Neural cell (in vitro differentiated cells): ENCODE data around the gene SVBP. TPM values are rescaled to one million over a fixed set of nuclear protein-coding genes. Genes with fewer than 3 reads are reported as not detected.

ENCODE experiments used
- H2AFZ ChIP-seq: fragments of 200-600, 300-800 bp; sonication (generic), shearing (Covaris generic); 2 replicates; pipeline ENCODE4 v1.6.0; 2014; ENCODE audit warnings: low read depth, mild to moderate bottlenecking, antibody characterized with exemption, low read length, moderate library complexity
- H3F3A ChIP-seq: fragments of 200-600 bp; shearing (Covaris generic); 2 replicates; pipeline ENCODE4 v1.6.1; 2016; ENCODE audit warnings: mild to moderate bottlenecking, moderate library complexity, mixed read lengths, antibody characterized with exemption, low read length; ENCODE audit not compliant: insufficient read depth, poor library complexity, severe bottlenecking
- H3K27ac ChIP-seq: fragments of 200-600, 300-800 bp; sonication (generic), shearing (Covaris generic); 2 replicates; pipeline ENCODE4 v1.5.1; 2014; ENCODE audit warnings: mild to moderate bottlenecking, low read length, moderate library complexity
- H3K27me3 ChIP-seq: fragments of 300-800, 200-600 bp; sonication (generic), shearing (Covaris generic); 2 replicates; pipeline ENCODE4 v1.6.0; 2014; ENCODE audit warnings: mild to moderate bottlenecking, low read depth, low read length, moderate library complexity; ENCODE audit not compliant: insufficient read depth
- H3K36me3 ChIP-seq: fragments of 300-800, 200-600 bp; sonication (generic), shearing (Covaris generic); 2 replicates; pipeline ENCODE4 v1.5.1; 2014; ENCODE audit warnings: mild to moderate bottlenecking, antibody characterized with exemption, low read length, moderate library complexity; ENCODE audit not compliant: insufficient read depth
- H3K4me2 ChIP-seq: fragments of 300-800, 200-600 bp; sonication (generic), shearing (Covaris generic); 2 replicates; pipeline ENCODE4 v1.6.0; 2014; ENCODE audit warnings: mild to moderate bottlenecking, low read length
- H3K4me3 ChIP-seq: fragments of 300-800, 200-600 bp; sonication (generic), shearing (Covaris generic); 2 replicates; pipeline ENCODE4 v1.5.1; 2014; ENCODE audit warnings: mild to moderate bottlenecking, low read length, moderate library complexity
- H3K79me2 ChIP-seq: fragments of 200-600 bp; shearing (Covaris generic); replicated peaks from 2 replicates; pipeline ENCODE4 v1.6.0; 2014; ENCODE audit warnings: mild to moderate bottlenecking, low read length, moderate library complexity; ENCODE audit not compliant: insufficient read depth
- H3K9ac ChIP-seq: fragments of 300-800, 200-600 bp; sonication (generic), shearing (Covaris generic); 2 replicates; pipeline ENCODE4 v1.6.1; 2016; ENCODE audit warnings: mild to moderate bottlenecking, low read length, mixed read lengths
- H3K9me2 ChIP-seq: fragments of 200-600 bp; shearing (Covaris generic); 2 replicates; pipeline ENCODE4 v1.6.1; 2016; ENCODE audit warnings: mild to moderate bottlenecking, low read length, mixed read lengths; ENCODE audit not compliant: insufficient read depth
- H3K9me3 ChIP-seq: fragments of 200-600, 300-800 bp; sonication (generic), shearing (Covaris generic); 2 replicates; pipeline ENCODE4 v1.6.1; 2016; ENCODE audit warnings: mild to moderate bottlenecking, mixed run types, low read length, moderate library complexity, mixed read lengths
- H4K20me1 ChIP-seq: fragments of 200-600 bp; shearing (Covaris generic); 2 replicates; pipeline ENCODE4 v1.6.1; 2016; ENCODE audit warnings: mild to moderate bottlenecking, mixed run types; ENCODE audit not compliant: insufficient read depth
- EP300 ChIP-seq: fragments of 450-650 bp; conservative IDR thresholded peaks from 2 replicates; pipeline ENCODE4 v1.6.1; 2014; ENCODE audit warnings: antibody characterized with exemption, mild to moderate bottlenecking, moderate library complexity; ENCODE audit not compliant: poor library complexity, severe bottlenecking
- EZH2 ChIP-seq: fragments of 200-600, 300-800 bp; shearing (Covaris generic), sonication (generic); IDR thresholded peaks from 2 replicates; pipeline ENCODE4 v1.6.1; 2014; ENCODE audit warnings: antibody characterized with exemption, low read length, borderline replicate concordance, mild to moderate bottlenecking; ENCODE audit not compliant: insufficient read depth, poor library complexity, severe bottlenecking
- MXI1 ChIP-seq: fragments of 450-650 bp; conservative IDR thresholded peaks from 2 replicates; pipeline ENCODE4 v1.6.1; 2014; ENCODE audit warnings: antibody characterized with exemption, mild to moderate bottlenecking; ENCODE audit not compliant: poor library complexity, severe bottlenecking
- POLR2AphosphoS5 ChIP-seq: IDR thresholded peaks from 2 replicates; pipeline ENCODE4 v1.6.1; 2012
- RAD21 ChIP-seq: fragments of 450-650 bp; conservative IDR thresholded peaks from 2 replicates; pipeline ENCODE4 v1.6.1; 2014; ENCODE audit warnings: antibody characterized with exemption, mild to moderate bottlenecking, moderate library complexity
- SMC3 ChIP-seq: fragments of 450-650 bp; conservative IDR thresholded peaks from 2 replicates; pipeline ENCODE4 v1.6.1; 2014; ENCODE audit warnings: antibody characterized with exemption, mild to moderate bottlenecking, moderate library complexity; ENCODE audit not compliant: poor library complexity
- TAF1 ChIP-seq: IDR thresholded peaks from 2 replicates; pipeline ENCODE4 v1.6.1; 2012; ENCODE audit warnings: low read depth
- polyA plus RNA-seq: library from polyadenylated mRNA; depleted of rRNA; stranded (reverse); fragments of >200 nt; gene quantifications from 2 replicates; pipeline ENCODE4 v1.2.3, GENCODE V29; 2014
- TF ChIP-seq, protein P1 (sequence below): fragments of 450-650 bp; IDR thresholded peaks from 2 replicates; pipeline ENCODE4 v1.5.1; 2014; ENCODE audit warnings: antibody characterized with exemption, mild to moderate bottlenecking, moderate library complexity; ENCODE audit not compliant: poor library complexity, severe bottlenecking
- TF ChIP-seq, protein P2 (sequence below): IDR thresholded peaks from 2 replicates; pipeline ENCODE4 v1.6.1; 2012; ENCODE audit warnings: borderline replicate concordance

SVBP gene
- polyA plus RNA-seq, 1 donor from 2014 or later, result 231 TPM

DNA sequence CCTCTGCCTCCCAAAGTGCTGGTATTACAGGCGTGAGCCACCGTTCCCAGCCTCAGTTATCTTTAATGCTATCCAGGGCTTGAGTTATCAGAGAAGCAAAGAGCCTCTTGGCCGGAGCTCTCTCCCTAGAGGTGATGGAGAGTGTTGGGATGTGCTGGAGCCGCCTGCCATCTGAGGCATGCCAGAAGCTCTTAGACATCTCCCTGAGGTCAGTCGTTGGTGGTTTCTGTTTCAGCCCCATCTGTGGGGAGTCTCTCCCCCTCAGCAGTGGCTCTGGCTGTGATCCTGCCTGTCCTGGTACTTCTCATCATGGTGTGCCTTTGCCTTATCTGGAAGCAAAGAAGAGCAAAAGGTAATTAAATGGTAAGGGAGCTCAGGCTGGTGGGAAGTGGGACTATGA lies 17.6 kb upstream of the SVBP start:
- no peaks in the 10 kb centered on the region for H3K36me3 ChIP-seq
- H3K27me3 ChIP-seq, result no peaks in the 10 kb centered on the region
- no peaks in the 10 kb centered on the region for H3K9me3 ChIP-seq
- no peak overlapping the region for H2AFZ ChIP-seq
- no peaks in the 10 kb centered on the region for H3F3A ChIP-seq
- no peaks in the 10 kb centered on the region for H4K20me1 ChIP-seq
- H3K9me2 ChIP-seq, result no peaks in the 10 kb centered on the region
- H3K4me3 ChIP-seq, result no peak overlapping the region
- no peak overlapping the region for H3K4me2 ChIP-seq
- TF ChIP-seq RAD21, result no peak
- TF ChIP-seq SMC3, result no peak
- no peak for TF ChIP-seq POLR2AphosphoS5
- TF ChIP-seq, protein P1, sequence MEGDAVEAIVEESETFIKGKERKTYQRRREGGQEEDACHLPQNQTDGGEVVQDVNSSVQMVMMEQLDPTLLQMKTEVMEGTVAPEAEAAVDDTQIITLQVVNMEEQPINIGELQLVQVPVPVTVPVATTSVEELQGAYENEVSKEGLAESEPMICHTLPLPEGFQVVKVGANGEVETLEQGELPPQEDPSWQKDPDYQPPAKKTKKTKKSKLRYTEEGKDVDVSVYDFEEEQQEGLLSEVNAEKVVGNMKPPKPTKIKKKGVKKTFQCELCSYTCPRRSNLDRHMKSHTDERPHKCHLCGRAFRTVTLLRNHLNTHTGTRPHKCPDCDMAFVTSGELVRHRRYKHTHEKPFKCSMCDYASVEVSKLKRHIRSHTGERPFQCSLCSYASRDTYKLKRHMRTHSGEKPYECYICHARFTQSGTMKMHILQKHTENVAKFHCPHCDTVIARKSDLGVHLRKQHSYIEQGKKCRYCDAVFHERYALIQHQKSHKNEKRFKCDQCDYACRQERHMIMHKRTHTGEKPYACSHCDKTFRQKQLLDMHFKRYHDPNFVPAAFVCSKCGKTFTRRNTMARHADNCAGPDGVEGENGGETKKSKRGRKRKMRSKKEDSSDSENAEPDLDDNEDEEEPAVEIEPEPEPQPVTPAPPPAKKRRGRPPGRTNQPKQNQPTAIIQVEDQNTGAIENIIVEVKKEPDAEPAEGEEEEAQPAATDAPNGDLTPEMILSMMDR, result no peak
- no peak for TF ChIP-seq EP300
- TF ChIP-seq TAF1, result no peak
- TF ChIP-seq MXI1, result no peak
- TF ChIP-seq, protein P2, sequence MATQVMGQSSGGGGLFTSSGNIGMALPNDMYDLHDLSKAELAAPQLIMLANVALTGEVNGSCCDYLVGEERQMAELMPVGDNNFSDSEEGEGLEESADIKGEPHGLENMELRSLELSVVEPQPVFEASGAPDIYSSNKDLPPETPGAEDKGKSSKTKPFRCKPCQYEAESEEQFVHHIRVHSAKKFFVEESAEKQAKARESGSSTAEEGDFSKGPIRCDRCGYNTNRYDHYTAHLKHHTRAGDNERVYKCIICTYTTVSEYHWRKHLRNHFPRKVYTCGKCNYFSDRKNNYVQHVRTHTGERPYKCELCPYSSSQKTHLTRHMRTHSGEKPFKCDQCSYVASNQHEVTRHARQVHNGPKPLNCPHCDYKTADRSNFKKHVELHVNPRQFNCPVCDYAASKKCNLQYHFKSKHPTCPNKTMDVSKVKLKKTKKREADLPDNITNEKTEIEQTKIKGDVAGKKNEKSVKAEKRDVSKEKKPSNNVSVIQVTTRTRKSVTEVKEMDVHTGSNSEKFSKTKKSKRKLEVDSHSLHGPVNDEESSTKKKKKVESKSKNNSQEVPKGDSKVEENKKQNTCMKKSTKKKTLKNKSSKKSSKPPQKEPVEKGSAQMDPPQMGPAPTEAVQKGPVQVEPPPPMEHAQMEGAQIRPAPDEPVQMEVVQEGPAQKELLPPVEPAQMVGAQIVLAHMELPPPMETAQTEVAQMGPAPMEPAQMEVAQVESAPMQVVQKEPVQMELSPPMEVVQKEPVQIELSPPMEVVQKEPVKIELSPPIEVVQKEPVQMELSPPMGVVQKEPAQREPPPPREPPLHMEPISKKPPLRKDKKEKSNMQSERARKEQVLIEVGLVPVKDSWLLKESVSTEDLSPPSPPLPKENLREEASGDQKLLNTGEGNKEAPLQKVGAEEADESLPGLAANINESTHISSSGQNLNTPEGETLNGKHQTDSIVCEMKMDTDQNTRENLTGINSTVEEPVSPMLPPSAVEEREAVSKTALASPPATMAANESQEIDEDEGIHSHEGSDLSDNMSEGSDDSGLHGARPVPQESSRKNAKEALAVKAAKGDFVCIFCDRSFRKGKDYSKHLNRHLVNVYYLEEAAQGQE, result no peak
- TF ChIP-seq EZH2, result no peak
- H3K27ac ChIP-seq, result no peak overlapping the region
- H3K79me2 ChIP-seq, result no peaks in the 10 kb centered on the region
- no peak overlapping the region for H3K9ac ChIP-seq

DNA sequence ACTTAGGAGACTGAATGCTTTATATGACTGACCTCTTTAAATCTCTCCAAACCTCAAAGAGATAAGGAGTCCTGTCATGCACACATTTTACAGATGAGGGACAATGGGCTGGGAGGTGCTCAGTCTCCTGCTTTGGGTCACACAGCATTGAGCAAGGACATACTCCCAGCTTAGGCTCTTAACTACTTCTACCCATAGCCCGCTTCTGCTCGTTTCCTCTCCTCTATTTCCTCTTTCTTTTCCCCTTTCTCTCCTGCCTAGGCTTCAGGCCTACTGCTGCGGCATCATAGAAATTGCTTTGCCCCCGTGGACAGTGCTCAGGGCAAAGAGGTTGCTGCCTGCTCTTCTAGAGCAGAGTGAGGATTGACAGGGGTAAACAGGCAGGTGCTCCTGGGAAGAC lies 16.8 kb upstream of the SVBP start:
- H3K36me3 ChIP-seq, result no peaks in the 10 kb centered on the region
- H2AFZ ChIP-seq, result no peak overlapping the region
- H3K79me2 ChIP-seq, result no peaks in the 10 kb centered on the region
- no peaks in the 10 kb centered on the region for H4K20me1 ChIP-seq
- no peaks in the 10 kb centered on the region for H3K9me3 ChIP-seq
- H3K27me3 ChIP-seq, result no peaks in the 10 kb centered on the region
- no peak overlapping the region for H3K4me2 ChIP-seq
- H3K9me2 ChIP-seq, result no peaks in the 10 kb centered on the region
- H3K9ac ChIP-seq, result no peak overlapping the region
- H3K4me3 ChIP-seq, result no peak overlapping the region
- no peak for TF ChIP-seq EZH2
- H3K27ac ChIP-seq, result no peak overlapping the region
- no peaks in the 10 kb centered on the region for H3F3A ChIP-seq

DNA sequence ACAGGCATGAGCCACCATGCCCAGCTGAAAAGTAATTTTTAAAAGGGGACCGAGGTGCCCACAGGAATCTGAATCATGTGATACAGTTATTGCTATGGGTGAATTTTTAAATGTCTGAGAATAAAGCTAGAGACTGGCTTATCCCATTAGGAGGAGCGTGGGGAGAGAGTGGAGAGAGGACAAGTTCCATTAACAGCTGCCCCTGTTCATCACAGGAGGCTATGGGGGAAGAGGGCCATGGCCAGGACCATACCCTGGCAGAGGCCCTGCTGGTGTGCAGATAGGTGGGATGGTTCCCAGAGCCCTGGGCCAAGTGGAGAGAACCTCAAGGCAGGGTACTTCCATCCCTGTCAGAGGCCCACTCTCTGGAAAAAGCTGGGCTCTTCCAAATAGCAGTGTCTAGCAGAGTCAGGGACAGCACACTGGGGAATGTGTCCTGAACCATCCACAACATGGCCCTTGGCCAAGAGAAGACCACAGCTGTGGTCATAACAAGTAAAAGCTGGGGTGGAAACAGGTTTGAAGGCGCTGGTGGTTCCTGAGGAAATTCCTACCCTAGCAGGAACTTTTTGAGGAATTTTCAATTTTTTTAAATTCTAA lies 15.5 kb upstream of the SVBP start:
- Histone ChIP-seq H2AFZ (no peak overlapping the region), H3K79me2 (no peaks in the 10 kb centered on the region), H4K20me1 (no peaks in the 10 kb centered on the region), H3K27ac (no peak overlapping the region), H3K9ac (no peak overlapping the region), H3K36me3 (no peaks in the 10 kb centered on the region), H3K9me2 (no peaks in the 10 kb centered on the region), H3K4me2 (no peak overlapping the region), H3K9me3 (no peaks in the 10 kb centered on the region), H3K27me3 (no peaks in the 10 kb centered on the region), H3F3A (no peaks in the 10 kb centered on the region), H3K4me3 (no peak overlapping the region)
- TF ChIP-seq, protein P2, result no peak
- TF ChIP-seq, protein P1, result no peak
- TF ChIP-seq SMC3, result no peak
